ENCODE data around the gene AFDN.

AFDN gene

GRCh38 chr6:167843023-167843422 lies 16.3 kb downstream of the AFDN start:
- DNase-seq: no peak

- no peak for DNase-seq
Measured at GRCh38 chr6:167845856-167846255, 19.1 kb downstream of the AFDN start.

GRCh38 chr6:167846997-167847606 lies 20.4 kb downstream of the AFDN start:
- DNase-seq: no peak

GRCh38 chr6:167847936-167848335 lies 21.2 kb downstream of the AFDN start:
- no peak for DNase-seq

GRCh38 chr6:167848783-167849182 lies 22.1 kb downstream of the AFDN start:
- no peak for DNase-seq

GRCh38 chr6:167849846-167850459 lies 23.2 kb downstream of the AFDN start:
- no peak for DNase-seq

- no peak for DNase-seq
Measured at GRCh38 chr6:167850782-167851181, 24.1 kb downstream of the AFDN start.

GRCh38 chr6:167851370-167851952 lies 24.8 kb downstream of the AFDN start:
- DNase-seq: peak; percentile 24

- DNase-seq: peak; percentile 93
Measured at GRCh38 chr6:167855825-167856425, 29.2 kb downstream of the AFDN start.

GRCh38 chr6:167856474-167856873 lies 29.8 kb downstream of the AFDN start:
- no peak for DNase-seq

GRCh38 chr6:167856999-167857660 lies 30.4 kb downstream of the AFDN start:
- peak; percentile 51 for DNase-seq

GRCh38 chr6:167858086-167858591 lies 31.4 kb downstream of the AFDN start:
- no peak for DNase-seq

GRCh38 chr6:167858842-167859664 lies 32.3 kb downstream of the AFDN start:
- no peak for DNase-seq

- DNase-seq: no peak
Measured at GRCh38 chr6:167860550-167861226, 34.0 kb downstream of the AFDN start.

- DNase-seq: no peak
Measured at GRCh38 chr6:167861424-167861823, 34.7 kb downstream of the AFDN start.

- DNase-seq: no peak
Measured at GRCh38 chr6:167863897-167864296, 37.2 kb downstream of the AFDN start.

- DNase-seq: no peak
Measured at GRCh38 chr6:167866642-167867041, 39.9 kb downstream of the AFDN start.

- no peak for DNase-seq
Measured at GRCh38 chr6:167870321-167870720, 43.6 kb downstream of the AFDN start.

GRCh38 chr6:167872538-167873210 lies 46.0 kb downstream of the AFDN start:
- DNase-seq: peak; percentile 31

- no peak for DNase-seq
Measured at GRCh38 chr6:167877994-167878779, 51.5 kb downstream of the AFDN start.

Measured in MV-4-11 (cell line).